Hematopoietic multipotent progenitor cell (in vitro differentiated cells): Measurements from ENCODE around the gene REL. TPM values are rescaled to one million over a fixed set of nuclear protein-coding genes. Genes with fewer than 3 reads are reported as not detected.
"Not testable (repeated sequence)": the region's sequence is repeated elsewhere in the genome, so short reads cannot be mapped to it uniquely, and the experiment has no call there.

Source experiments
- DNase-seq, 3 donors: peaks; one replicate each; pipeline ENCODE4 v3.0.0-alpha.2; 2011 to 2015; ENCODE audit warnings: low read depth in 2 of 3, low spot score in 2 of 3
- total RNA-seq: library from RNA; depleted of rRNA; stranded (reverse); fragments of >200 nt; gene quantifications from one replicate; pipeline ENCODE4 v1.2.3, GENCODE V29; 2012

REL gene
- total RNA-seq, 1 donor = 23.4 TPM

DNA sequence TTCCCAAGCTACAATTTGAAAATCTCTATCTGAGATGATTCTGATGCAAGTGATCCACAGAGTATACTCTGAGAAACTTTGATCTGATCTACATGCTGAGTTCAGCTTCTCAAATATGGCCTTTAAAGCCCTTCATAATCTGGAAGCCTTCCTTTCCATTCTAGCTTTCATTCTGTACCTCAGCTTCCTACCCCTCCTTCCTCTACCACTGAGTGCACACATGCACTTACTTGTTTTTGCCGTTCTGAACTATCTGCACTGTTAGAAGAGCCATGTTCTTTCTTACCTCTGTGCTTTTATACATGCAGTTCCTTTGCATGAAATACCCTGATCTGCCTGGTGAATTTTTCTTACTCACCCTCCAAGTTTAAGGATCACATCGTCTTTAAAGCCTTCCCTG is 25.0 kb downstream of the REL start:
- no peak for DNase-seq

GRCh38 chr2:60907329-60907728 is 26.0 kb downstream of the REL start:
- DNase-seq = no peak

DNA sequence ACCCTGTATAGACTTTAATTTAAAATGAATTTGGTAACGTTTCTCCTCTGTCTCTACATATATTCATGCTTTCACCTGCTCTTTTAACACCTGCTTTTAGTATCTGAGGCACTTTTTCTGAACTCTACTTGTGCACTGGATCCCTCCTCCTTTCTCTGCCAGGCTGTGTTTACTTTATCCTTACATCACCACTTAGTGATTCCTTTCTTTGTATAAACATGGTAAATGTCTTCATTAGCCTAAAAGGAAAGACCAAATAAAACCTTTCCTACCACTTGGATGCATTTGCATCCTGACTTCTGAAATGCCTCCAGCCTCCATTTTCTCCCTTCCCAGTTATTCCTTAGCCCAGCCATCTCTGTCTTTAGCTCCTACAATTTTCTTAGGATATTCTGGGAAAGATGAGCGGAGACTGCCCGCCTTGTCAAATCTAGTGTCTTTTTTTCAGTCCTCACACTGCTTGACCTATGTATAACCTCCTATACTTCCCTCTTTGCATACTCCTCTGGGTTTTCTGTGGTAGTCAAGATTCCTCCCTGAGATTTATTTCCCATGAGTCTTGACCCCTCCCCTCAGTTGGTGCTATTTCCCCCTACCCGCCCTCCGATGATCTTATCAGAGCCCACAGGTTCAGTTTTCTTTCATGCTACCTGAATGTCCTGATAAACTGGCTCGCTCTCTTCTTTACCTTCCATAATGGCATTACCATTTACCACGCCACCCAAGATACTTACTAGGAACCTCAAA is 44.8 kb downstream of the REL start:
- DNase-seq = no peak

- peak in 2 of 3 donors; percentile 53 to 78 for DNase-seq
Measured at GRCh38 chr2:60926741-60927552, 45.6 kb downstream of the REL start.

GRCh38 chr2:60932061-60932460 is 50.7 kb downstream of the REL start:
- not testable (repeated sequence) for DNase-seq

GRCh38 chr2:60932954-60933353 is 51.6 kb downstream of the REL start:
- DNase-seq = no peak

DNA sequence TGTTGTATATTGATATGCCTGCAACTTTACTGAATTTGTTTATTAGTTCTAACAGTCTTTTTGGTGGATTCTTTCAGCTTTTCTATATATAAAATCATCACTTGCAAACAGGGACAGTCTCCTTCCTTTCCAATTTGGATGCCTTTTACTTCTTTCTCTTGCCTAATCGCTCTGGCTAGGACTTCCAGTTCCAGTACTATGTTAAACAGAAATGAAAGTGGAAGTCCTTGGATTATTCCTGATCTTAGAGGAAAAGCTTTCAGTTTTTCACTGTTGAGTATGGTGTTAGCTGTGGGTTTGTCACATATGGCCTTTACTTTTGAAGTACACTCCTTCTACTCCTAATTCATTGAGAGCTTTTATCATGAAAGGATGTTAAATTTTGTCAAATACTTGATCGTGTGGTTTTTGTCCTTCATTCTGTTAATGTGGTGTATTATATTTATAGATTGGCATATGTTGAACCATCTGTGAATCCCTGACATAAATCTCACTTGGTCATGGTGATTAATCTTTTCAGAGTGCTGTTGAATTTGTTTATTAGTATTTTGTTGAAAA is 52.9 kb downstream of the REL start:
- DNase-seq = no peak

DNA sequence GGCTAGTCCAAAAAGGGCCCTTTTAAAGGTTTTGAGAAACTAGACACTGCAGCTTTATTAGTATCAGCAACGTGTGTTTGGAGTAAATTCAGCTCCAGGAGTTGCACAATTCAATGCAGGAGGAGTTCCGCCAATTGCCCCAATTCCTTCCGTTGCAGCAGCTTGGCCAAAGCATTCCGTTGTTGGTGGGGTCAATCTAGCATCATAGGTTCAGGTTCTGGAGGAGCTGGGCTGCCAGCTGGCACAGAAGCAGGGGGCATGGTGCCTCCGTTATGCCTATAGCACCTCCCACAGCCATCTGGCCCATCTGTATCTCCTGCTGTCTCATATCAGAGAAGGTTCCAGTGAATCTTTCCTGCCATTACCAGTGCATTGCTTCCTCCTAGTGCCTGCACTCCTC is 55.4 kb downstream of the REL start:
- DNase-seq = no peak

GRCh38 chr2:60938301-60938700 is 56.9 kb downstream of the REL start:
- no peak for DNase-seq

DNA sequence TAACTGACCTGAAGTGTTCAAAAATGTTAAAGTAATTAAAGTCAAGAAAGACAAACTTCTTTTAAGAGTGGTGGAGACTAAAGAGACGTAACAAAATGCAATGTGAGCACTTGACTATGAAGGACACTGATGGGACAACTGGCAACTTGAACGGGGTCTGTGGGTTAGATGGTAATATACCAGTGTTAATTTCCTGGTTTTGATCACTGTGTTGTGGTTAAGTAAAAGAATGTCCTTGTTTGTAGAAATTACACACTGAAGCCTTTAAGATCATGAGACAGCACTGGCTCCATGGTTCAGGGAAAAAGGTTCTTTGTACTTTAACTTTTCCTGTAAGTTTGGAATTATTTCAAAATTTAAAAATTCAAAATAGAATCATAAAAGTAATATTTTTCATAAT is 58.2 kb downstream of the REL start:
- no peak for DNase-seq

- no peak for DNase-seq
Measured at GRCh38 chr2:60945341-60945740, 64.0 kb downstream of the REL start.

DNA sequence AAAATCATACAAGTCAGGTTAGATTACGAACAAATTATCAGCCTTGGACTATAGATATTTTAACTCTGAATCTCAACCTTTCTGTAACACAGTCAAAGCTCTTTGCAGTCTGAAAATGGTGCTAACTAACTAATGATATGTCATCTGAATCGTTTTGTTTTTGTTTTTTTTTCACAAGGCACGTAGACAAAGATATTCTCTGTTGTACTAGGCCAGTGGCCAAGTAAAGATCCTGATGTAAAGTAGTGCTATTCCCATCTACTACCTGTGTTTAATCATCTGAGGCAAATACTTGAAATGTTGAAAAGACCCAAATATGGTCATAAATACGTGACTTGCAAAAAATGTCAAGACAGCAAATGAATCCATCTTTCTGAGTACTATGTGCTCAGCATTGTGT is 65.7 kb downstream of the REL start:
- DNase-seq = no peak

DNA sequence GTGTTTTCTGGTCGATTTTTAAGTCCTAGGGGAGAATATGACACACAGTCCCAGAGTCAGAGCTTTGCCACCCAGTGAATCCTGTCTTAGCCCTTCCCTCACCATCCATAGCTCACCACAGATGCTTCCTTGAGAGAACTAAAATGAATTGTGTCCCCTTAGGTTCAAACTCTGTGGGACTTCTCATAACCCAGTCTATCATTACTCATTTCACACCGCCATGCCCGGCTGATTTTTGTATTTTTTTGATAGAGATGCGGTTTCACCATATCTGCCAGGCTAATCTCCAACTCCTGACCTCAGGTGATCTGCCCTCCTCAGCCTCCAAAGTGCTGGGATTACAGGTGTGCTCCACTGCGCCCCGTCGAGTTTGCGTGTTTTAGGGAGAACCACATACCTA is 66.8 kb downstream of the REL start:
- no peak for DNase-seq

DNA sequence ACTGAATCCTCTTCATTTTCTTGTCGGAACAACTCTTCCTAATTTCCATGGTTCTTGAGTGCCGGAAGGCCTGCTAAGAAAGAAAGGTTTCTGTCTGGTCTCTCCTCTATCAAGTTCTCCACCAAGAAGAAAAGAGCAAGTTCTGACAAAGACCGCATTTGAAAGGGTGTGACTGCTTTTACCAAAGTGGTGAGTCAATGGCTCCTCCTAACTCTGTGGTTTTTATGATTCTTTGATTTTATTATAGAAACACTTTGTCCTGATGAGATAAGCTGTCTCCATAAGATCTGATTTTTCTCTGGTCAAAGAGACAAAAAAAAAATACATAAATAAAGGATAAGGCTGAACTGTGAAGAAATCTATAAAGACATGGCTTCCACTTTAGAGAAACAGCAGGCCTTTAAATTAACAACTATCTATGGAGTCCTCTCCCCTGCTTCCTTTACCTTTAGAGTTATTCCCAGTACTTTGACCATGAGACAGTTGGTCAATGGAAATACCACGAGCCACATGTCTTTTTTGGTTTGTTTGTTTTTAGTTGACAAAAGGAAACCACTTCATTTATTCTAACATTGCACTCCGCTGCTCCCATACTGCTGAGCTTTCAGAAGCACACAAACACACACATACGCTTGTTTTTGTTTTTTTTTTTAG is 67.7 kb downstream of the REL start:
- no peak for DNase-seq

- no peak for DNase-seq
Measured at GRCh38 chr2:60954139-60954538, 72.8 kb downstream of the REL start.

DNA sequence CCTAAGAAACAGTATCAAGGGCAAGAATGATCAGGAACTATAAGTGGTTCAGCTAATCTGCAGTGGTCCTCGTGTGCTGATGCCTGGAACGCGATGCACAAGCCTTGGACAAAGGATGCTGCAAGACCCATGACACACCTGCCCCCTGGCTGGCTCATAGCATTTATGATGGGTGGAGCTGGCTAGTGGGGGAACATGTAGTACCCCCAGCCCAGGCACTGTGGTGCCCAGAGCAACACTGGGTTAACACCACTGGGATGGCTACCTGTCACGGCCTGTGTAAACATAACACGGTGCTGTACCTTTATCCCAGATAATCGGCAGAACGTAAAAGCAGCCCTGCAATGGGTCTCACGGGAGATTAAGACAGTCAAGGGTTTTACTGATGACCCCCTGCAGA is 75.8 kb downstream of the REL start:
- DNase-seq = no peak

DNA sequence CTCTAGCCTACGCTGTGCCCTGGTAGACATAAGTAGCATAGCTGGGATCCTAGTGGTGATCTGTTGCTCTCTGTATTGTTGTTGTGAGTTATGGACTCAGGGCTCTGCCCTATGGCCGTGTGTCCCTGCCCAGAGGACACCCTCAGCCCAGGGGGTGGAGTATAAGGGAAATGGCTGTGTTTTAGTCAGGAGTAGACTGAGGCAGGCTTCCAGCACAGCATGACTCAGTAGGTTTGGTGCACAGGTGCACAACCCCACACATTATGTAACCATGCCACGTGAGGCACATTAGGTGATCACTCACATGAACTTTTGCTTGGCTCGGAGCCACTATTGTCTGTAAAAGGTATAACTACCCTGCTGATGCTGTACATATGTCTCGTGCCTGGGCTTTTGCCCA is 76.3 kb downstream of the REL start:
- DNase-seq = no peak

DNA sequence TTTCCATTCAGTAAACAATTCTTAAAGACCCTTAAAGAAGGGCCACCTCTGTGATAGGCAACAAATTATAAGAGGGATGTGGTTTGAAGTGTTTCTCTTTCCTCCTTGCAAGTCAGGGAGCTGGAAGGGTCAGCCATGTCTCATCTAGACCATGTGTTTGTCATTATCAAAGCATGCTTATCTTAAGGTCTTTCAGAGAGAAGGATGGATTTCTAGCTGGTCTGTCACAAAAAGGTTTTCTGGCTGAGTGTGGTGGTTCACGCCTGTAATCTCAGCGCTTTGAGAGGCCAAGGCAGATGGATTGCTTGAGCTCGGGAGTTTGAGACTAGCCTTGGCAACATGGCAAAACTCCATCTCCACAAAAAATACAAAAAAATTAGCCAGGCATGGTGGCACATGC is 77.0 kb downstream of the REL start:
- DNase-seq = no peak

DNA sequence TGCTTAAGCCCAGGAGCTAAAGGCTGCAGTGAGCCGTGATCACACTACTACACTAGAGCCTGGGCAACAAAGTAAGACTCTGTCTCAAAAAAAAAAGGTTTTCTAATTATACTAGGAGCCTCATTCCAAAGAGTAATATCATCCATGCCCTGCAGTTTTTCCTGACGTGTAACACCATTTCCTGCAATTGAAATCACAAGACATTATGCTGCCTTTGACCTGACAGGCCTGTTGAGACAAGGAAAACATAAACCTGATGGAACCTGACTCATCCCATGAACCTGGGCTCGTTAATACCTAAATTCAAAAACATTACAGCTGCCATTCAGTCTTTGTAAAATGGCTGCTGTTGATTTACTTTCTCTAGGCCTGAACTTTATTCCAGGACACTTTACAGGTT is 77.4 kb downstream of the REL start:
- DNase-seq = no peak

GRCh38 chr2:60959501-60959900 is 78.1 kb downstream of the REL start:
- no peak for DNase-seq

DNA sequence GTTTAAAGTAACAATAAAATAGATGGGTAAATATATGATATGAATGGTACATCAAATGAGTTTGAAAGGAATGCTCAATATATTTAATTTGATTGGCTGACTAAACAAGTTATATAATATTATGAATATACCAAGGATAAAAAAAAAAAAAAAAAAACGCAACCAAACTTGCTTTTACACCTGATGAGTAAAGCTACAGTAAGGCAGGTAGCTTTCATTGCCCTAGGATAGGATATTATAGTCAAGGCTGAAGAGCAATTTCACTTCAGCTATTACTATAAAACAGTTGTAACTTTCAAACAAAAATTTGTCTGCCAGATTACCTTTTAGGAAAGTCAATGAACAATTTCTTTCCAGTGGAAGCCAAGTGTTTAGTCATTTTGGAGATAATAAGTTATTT is 79.3 kb downstream of the REL start:
- DNase-seq = no peak
